Heart left ventricle (tissue), 13 donors: ENCODE results near the gene TPTE.
"Not testable (repeated sequence)": the region's sequence is repeated elsewhere in the genome, so short reads cannot be mapped to it uniquely, and the experiment has no call there.

Experiments used
- CTCF ChIP-seq, 12 donors: fragments of 200-600 bp; sonication (generic) in 4 of 12; IDR thresholded peaks; one replicate each; pipeline versions ENCODE4 v1.5.0 to v1.8.0; 2018 to 2022; ENCODE audit warnings: antibody characterized with exemption in 12 of 12, mild to moderate bottlenecking in 5 of 12
- POLR2A ChIP-seq, 2 donors: fragments of 450-650 bp; IDR thresholded peaks; one replicate each; pipeline ENCODE4 v1.6.1; 2017; ENCODE audit warnings: antibody characterized with exemption in 2 of 2, mild to moderate bottlenecking in 2 of 2, moderate library complexity in 2 of 2
- donor health status: ischemic (EF 13 %, LVEDD 7.1; RV severe dilation, severe dysfunction).
- donor health status: DM: no; HTN: yes; CAD: no.
- donor health status: DM: no; HTN: no; CAD: no.
- donor health status: ischemic (EF 25% LVEDD 6.9; RV normal size, moderate dysfunction).
- donor health status: ischemic (EF 25% LVEDD 5.7; RV mildly dilated, moderate dysfunction).
- donor health status: ischemic (EF 35%, LVEDD 5.7; RV mildly dilated, moderate dysfunction).
- donor health status: nonischemic (EF 11% LVEDD 7.7; RV severe dilation, severe dysfunction).
- donor health status: DM: yes; HTN: yes; CAD: no.
- donor health status: PGD.
- donor health status: ischemic (EF 29% LVEDD 5.4; RV normal size, mild dysfunction).
- donor health status: nonischemic (EF 23%, LVEDD 6.1; RV moderate dilation, normal function).

- not testable (repeated sequence) for TF ChIP-seq CTCF, POLR2A (IDR thresholded peaks at IDR 0.05)
Measured at GRCh38 chr21:10649350-10650149, 128.2 kb downstream of the TPTE start.
